GM21360 (cell line): ENCODE measurements around the gene DRD1.
"Not testable (repeated sequence)": the region's sequence is repeated elsewhere in the genome, so short reads cannot be mapped to it uniquely, and the experiment has no call there.

Experiments
- ATAC-seq: cut with Tn5 transposase; IDR thresholded peaks from one replicate; pipeline ENCODE4 v1.9.1; 2021; ENCODE audit warnings: mild to moderate bottlenecking, moderate library complexity; ENCODE audit not compliant: unreplicated experiment

The DRD1 gene

GRCh38 chr5:175434800-175435199 lies 9.2 kb downstream of the DRD1 start:
- ATAC-seq = no peak

DNA sequence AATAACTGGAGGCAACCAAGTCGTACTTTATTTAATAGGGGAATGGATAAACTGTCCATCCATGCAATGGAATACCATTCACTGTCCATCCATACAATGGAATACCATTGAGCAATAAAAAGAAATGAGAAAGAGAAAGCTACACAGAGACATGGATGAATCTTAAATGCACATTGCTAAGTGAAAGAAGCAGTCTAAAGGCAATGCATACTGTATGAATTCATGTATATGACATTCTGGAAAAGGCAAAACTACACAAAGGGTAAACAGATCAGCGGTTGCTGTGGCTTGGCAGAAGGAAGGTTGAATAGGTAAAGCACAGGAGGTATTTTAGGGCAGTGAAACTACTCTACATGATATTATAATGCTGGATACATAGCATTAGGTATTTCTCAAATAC lies 16.2 kb downstream of the DRD1 start:
- ATAC-seq = no peak

DNA sequence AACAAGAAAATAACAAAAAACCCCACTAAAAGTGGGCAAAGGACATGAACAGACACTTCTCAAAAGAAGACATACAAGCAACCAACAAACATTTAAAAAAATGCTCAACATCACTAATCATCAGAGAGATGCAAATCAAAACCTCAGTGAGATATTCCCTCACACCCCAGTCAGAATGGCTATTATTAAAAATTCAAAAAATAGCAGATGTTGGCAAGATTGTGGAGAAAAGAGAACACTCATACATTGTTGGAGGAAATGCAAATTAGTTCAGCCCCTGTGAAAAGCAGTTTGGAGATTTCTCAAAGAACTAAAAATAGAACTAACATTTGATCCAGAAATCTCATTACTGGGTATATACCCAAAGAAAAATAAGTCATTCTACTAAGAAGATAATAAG lies 19.4 kb downstream of the DRD1 start:
- not testable (repeated sequence) for ATAC-seq

GRCh38 chr5:175422058-175422457 lies 21.9 kb downstream of the DRD1 start:
- no peak for ATAC-seq

DNA sequence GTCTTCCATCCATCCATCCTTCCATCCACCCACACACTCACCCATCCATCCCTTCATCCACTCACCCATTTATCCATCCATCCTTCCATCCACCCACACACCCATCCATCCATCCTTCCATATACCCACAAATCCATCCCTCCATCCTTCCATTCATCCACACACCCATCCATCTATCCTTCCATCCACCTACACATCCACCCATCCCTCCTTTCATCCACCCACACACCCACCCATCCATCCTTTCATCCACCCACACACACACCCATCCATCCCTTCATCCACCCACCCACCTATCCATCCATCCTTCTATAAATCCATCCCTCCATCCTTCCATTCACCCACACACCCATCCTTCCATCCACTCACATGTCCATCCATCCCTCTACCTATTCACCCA lies 23.6 kb downstream of the DRD1 start:
- no peak for ATAC-seq

- ATAC-seq = no peak
These were observed 25.7 kb downstream of the DRD1 start for GRCh38 chr5:175418251-175418650.

DNA sequence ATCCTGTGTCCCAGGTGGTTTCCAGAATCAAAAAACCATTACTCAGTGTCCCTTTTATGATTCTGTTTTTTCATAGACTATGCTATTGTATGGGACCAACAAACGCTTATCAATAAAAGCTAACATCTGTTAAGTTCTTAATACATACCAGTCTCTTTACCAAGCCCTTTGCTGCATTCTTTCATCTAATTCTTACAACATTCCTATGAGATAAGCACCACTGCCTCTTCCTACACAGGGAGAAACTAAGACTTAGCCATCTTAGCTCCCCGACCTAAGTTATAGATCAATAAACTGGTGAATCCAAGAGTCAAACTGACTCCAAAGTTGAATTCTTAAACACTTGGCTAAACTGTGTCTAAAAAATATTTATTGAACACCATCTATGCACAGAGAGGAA lies 26.6 kb downstream of the DRD1 start:
- ATAC-seq = no peak

DNA sequence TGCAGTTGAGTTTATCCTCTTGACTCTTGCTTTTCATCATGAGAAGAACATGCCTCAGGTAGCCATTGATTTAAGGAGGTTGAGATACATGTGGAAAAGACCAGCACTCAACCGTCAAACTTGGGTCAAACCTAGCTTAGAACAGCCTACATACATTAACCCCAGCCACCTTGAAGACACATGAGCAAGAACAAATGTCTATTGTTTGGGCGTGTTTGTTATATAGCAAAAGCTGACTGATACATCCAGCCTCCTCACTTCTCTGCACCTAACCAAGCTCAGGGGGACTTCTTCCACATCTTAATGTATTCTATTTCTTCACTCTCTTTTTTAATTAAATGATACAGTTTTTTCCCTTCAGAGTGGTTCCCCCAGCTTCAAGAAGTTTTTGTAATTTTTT lies 28.7 kb downstream of the DRD1 start:
- no peak for ATAC-seq

GRCh38 chr5:175410926-175411325 lies 33.1 kb downstream of the DRD1 start:
- ATAC-seq = no peak

DNA sequence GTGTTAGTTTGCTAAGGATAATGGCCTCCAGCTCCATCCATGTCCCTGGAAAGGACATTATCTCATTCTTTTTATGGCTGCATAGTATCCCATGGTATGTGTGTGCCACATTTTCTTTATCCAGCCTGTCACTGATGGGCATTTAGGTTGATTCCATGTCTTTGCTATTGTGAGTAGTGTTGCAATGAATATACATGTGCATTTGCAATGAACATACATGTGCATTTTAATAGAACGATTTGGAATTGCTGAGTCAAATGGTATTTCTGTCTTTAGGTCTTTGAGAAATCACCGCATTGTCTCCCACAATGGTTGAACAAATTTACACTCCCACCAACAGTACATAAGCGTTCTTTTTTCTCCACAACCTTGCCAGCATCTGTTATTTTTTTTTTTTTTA lies 37.7 kb downstream of the DRD1 start:
- no peak for ATAC-seq

DNA sequence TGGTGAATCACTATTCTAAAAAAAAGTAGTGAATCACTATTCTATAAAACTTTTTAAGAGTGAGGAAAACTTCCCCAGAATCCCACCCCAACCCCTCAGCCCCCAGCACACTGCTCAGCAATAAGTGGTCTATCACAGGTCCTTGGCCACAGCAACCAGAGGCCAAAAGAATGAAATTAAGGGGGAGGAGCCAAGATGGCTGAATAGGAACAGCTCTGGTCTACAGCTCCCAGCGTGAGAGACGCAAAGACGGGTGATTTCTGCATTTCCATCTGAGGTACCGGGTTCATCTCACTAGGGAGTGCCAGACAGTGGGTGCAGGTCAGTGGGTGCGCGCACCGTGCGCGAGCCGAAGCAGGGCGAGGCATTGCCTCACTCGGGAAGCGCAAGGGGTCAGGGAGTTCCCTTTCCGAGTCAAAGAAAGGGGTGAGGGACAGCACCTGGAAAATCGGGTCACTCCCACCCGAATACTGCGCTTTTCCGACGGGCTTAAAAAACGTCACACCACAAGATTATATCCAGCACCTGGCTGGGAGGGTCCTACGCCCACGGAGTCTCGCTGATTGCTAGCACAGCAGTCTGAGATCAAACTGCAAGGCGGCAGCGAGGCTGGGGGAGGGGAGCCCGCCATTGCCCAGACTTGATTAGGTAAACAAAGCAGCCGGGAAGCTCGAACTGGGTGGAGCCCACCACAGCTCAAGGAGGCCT lies 46.2 kb downstream of the DRD1 start:
- not testable (repeated sequence) for ATAC-seq

- ATAC-seq = not testable (repeated sequence)
These were observed 48.6 kb downstream of the DRD1 start for GRCh38 chr5:175395430-175395829.

DNA sequence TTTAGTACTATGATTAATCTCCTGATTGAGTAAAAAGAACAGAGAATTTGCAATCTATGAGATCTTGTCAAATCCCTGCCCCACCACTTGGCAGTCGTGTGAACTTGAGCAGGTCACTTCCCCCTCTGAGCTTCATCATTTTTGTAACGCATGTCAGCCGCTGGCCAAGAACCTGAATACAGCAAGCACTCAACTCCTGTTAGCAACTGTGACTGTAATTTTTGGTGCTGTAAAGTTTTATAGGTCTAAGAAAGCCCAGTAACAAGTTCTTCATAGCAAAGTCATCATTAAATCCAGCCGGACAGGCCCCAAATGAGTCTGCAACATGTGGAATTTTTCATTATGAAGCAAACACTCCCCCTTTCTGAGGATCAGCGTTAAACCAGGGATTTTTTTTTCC lies 49.4 kb downstream of the DRD1 start:
- no peak for ATAC-seq

DNA sequence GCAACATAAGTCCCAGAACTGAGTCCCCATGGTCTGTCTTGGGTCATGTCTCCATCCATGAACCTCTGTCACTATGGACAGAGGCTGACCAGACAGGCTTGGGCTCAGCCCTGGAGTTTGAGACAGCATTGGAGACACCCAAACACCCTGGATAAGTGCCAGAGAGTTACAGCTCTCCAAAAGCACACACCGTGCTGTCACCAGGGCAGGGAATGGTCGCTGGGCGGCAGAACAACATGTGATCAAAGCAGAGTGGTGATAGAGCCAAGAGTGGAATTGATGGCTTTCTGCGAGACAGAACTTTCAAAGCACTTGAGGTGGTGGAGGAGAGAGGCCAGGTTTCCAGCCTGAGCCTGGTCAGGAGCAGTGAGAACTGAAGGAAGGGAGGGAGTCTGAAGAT lies 50.1 kb downstream of the DRD1 start:
- no peak for ATAC-seq

GRCh38 chr5:175392236-175392635 lies 51.7 kb downstream of the DRD1 start:
- no peak for ATAC-seq

DNA sequence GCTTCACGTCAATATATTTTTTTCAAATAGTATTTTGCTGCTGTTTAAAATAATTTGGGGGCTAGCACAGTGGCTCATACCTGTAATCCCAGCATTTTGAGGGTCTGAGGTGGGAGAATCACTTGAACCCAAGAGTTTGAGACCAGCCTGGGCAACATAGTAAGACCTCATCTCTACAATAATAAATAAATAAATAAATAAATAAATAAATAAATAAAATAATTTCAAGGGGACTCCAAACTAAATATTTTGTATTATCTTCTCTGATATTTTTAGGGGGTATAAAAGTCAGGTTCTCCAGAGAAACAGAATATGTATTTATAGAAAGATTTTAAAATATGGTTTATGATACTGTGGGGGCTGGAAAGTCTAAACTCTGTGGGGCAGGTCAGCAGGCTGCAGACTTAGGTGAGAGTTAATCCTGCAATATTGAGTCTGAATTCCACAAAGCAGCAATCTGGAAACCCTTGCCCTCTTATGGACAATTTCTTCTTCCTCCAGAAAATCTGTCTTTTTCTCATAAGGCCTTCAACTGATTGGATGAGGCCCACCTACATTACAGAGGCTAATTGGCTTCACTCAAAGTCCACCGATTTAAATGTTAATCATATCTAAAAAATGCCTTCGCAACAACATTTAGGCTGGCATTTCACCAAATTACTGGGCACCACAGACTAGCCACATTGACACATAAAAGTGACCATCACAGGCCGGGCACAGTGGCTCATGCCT lies 53.5 kb downstream of the DRD1 start:
- no peak for ATAC-seq
